Hematopoietic multipotent progenitor cell treated with erythropoietin and hydrocortisone succinate and interleukin-3 and kit ligand, for 17 days (in vitro differentiated cells): ENCODE data around the gene TNFRSF4.
"Not testable (repeated sequence)": the region's sequence is repeated elsewhere in the genome, so short reads cannot be mapped to it uniquely, and the experiment has no call there.

Experiments used
- DNase-seq: peaks from one replicate; pipeline ENCODE4 v3.0.0-alpha.2; 2015; ENCODE audit warnings: low spot score

The TNFRSF4 gene

GRCh38 chr1:1182491-1183220 lies 31.3 kb downstream of the TNFRSF4 start:
- no peak for DNase-seq

GRCh38 chr1:1181938-1182410 lies 32.0 kb downstream of the TNFRSF4 start:
- no peak for DNase-seq

- no peak for DNase-seq
Observed at GRCh38 chr1:1181129-1181937, 32.6 kb downstream of the TNFRSF4 start.

- no peak for DNase-seq
Observed at GRCh38 chr1:1179983-1180861, 33.7 kb downstream of the TNFRSF4 start.

GRCh38 chr1:1179346-1179982 lies 34.5 kb downstream of the TNFRSF4 start:
- no peak for DNase-seq

GRCh38 chr1:1178794-1179331 lies 35.1 kb downstream of the TNFRSF4 start:
- no peak for DNase-seq

- no peak for DNase-seq
Observed at GRCh38 chr1:1177452-1178206, 36.3 kb downstream of the TNFRSF4 start.

GRCh38 chr1:1176931-1177330 lies 37.0 kb downstream of the TNFRSF4 start:
- no peak for DNase-seq

GRCh38 chr1:1176063-1176761 lies 37.7 kb downstream of the TNFRSF4 start:
- not testable (repeated sequence) for DNase-seq

- no peak for DNase-seq
Observed at GRCh38 chr1:1175221-1176062, 38.5 kb downstream of the TNFRSF4 start.

- no peak for DNase-seq
Observed at GRCh38 chr1:1173793-1174415, 40.0 kb downstream of the TNFRSF4 start, which contains the start of gene TTLL10. Gene TTLL10, plus strand, starts transcription at chr1:1173880. Its CDS starts 5,336 bp downstream, at chr1:1179216.

GRCh38 chr1:1173061-1173792 lies 40.7 kb downstream of the TNFRSF4 start:
- DNase-seq: no peak

- DNase-seq: no peak
Observed at GRCh38 chr1:1171546-1172340, 42.2 kb downstream of the TNFRSF4 start.

- DNase-seq: no peak
Observed at GRCh38 chr1:1171161-1171545, 42.8 kb downstream of the TNFRSF4 start.

GRCh38 chr1:1170215-1171091 lies 43.5 kb downstream of the TNFRSF4 start:
- DNase-seq: no peak
